Hematopoietic multipotent progenitor cell (in vitro differentiated cells): ENCODE results near the gene CACNG5. TPM values are rescaled to one million over a fixed set of nuclear protein-coding genes. Genes with fewer than 3 reads are reported as not detected.

Experiments
- DNase-seq, 3 donors: peaks; one replicate each; pipeline ENCODE4 v3.0.0-alpha.2; 2011 to 2015; ENCODE audit warnings: low read depth in 2 of 3, low spot score in 2 of 3
- total RNA-seq: library from RNA; depleted of rRNA; stranded (reverse); fragments of >200 nt; gene quantifications from one replicate; pipeline ENCODE4 v1.2.3, GENCODE V29; 2012

Gene CACNG5
- total RNA-seq, 1 donor: not detected

DNA sequence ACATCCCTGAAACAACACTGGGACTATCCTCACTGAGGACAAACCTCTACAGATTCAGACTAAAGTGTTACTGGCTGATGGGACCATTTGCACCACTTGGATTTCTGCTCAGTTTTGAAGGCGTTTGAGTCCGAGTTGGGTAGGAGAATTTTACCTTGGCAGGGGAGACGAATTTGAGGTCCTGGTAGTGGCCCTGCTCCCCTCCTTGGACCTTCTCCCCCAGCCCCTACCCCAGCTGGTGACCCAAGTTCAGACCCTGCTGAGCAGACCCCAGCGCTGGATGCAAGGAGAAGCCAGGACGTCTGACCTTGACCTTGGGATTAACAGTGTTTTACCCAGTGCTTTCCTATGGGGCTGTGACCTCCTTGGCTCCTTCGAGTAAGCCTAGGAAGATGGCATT is 13.6 kb downstream of the CACNG5 start:
- no peak for DNase-seq

DNA sequence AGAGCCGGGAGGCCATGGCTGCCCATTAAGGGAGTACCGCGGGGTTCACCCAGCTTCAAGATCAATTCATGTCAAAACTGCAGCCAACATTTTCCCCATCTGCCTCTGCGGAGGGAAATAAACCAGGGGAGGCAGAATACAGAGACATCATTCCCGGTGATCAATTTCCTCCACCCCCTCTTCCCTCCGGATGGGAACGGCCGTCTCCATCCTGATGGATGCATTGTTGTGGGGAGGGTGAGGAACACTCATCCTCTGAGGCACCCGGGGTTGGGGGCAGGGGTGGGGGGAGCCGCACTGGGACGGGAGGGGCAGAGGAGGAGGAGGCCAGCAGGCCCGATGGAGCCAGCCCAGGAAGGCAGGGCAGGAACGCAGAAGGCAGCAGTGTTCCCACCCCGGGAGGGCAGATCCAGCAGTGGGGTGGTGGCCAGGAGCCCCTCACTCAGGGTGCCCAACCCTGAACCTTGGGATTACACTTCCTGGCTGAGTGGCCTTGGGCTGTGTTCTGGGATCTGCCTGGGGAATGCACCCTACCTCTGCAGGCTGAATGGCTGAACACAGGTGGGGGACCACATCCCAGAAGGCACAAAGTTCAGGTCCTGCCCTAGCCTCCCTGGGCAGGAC is 14.2 kb downstream of the CACNG5 start:
- DNase-seq: no peak

DNA sequence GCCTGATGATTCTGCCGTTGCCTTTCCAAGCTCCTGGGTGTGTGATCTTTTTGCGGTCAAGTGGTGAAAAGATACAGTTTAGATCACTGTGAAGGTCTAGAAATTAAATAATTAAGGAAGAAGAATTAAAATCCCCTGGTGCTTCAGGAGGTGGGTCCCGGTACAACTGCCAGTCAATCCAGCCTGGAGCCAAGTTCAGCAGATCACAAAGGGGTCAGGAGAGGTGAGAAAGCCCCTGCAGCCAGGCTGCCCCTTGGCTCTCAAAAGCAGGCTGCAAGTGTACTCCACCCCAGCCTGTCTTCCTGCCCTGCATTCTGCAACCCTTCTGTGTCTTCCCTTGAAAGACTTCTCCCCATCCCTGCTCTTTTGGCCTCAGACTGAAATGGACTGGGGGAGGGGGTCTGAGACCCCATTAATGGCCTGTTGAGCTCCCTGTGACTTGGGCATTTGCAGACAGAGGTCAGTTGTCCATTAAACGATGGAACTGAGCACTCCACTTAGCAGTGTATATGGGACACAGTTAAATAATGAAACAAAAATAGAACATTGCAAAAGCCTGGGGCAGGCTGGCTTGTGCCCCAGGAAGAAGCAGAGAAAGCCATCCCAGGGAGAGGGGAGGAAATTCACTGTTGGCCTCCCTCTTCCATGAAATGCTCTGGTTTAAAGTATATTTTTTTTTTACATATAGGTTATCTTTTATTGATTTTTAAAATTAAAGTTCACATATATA is 15.1 kb downstream of the CACNG5 start:
- no peak for DNase-seq

DNA sequence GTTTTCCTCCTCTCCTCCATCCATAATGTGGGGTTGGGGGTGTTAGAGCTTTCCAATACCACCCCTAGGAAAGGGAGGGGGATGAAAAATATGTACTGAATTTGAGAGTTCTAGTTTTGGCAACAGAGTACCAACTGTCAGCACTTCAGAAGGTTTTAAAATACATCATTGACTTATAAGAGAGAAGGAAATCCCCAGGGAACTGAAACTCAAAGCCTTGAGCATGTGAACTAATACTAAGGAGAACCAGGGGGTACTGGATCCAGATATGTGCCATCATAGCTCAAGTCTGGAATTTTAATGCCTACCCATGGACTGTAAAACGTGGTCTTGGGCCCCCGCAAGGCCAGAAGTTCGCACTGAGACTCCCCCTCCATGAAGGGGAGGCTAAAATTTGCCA is 15.8 kb downstream of the CACNG5 start:
- no peak for DNase-seq

DNA sequence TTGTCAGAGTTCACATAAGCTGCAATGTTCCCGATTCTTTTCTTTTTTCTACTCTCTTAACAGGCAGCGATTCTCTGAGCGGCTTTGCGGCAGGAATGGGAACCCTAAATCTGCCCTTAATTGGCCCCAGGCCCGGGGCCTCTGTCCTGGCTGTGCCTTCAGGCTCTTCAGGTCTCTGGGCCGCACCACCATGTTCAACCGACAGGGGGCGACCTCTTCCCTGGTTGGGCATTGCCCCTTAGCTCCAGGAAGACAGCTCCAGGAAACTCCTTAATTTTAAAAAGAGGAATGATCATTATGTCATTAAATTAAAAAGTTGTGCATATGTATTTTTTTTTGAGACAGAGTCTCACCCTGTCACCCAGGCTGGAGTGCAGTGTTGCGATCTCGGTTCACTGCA is 20.3 kb downstream of the CACNG5 start:
- no peak for DNase-seq

DNA sequence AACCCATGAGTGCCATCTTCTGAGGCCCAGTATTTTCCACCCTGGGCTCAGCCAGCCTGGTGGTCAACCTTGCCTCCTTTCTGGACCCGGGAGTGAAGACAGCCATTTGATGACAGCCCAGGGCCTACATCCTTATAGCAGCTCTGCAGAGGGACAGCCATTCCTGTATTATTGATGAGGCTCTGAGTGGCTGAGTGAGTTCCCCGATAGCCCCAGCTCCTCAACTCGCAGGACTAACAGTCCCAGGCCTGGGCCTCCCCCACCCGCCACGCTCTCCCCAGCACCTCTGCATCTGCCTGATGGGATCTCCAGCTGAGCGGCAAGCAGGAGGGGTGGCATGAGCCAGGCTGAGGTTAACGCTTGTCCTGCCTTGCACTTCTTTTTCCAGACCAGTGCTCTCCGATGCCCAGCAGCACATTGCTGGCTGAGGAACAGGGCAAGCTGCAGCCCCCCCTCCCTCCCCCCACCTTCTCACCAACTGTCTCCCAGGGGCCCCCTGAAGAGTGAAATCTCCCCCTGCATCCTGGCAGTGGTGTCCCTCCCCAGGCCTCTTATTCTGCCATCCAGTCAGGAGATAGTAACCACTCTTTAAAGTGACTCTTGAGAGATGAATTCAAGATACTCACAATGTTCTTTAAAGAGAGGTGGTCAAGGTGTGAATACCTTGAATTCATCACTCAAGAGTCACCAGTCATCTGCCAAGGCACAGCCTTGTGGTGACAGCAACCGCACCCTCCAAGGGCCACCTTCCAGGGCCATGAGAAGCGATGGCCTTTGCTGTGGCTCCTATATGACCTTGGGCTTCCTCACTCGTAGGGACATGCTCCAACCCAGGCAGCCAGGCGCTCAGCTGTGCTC is 23.5 kb downstream of the CACNG5 start:
- no peak for DNase-seq

DNA sequence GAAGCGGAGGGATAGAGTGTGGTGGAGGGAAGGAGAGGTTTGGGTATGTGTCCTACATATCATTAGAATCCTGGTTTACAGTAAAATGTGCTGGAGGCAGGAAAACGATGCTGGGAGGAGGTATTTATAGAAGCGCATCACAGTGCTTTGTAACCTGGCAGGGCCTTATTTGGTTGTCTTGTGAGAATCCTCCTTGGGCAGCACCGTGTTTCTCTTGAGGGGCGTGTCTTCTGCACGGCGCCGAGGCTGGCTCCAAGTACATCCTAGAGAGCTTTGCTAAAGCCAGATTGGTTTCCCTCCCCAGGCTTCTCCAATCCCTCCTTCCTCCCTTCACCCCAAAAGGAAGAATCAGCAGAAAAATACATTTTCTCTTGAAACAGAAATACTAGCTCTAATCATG is 24.4 kb downstream of the CACNG5 start:
- DNase-seq: no peak

DNA sequence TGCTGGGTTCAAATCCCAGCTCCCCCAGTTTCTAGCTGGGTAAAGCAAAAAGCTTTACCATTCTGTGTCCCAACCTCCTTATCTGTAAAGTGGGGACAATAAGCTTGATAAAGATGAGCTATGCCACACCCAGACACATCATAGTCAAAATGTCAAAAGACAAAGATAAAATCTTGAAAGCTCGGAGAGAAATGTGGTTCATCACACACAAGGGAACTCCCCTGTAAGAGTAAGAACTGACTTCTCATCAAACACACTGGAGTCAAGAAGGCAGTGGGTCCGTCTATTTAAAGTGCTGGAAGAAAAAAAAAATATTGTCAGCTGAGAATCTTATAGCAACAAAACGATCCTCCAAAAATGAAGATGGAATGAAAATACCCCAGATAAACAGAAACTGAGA is 25.3 kb downstream of the CACNG5 start:
- DNase-seq: no peak

DNA sequence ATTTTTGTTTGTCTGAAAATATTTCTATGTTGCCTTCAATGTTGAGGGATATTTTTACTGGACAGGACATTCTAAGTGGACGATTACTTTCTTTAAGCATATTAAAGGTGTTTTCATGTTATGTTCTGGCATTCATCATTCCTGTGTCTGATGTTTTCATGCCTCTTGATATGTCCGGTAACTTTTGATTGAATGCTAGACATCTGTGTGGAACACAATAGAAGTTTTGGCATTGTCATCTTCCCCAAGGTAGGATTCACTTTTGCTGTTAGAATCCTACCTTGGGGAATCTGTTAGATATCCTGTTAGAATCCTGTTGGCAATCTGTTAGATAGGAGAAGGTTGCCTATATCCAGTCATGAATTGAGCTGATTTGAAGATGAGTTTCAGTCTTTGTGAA is 28.9 kb downstream of the CACNG5 start:
- no peak for DNase-seq

DNA sequence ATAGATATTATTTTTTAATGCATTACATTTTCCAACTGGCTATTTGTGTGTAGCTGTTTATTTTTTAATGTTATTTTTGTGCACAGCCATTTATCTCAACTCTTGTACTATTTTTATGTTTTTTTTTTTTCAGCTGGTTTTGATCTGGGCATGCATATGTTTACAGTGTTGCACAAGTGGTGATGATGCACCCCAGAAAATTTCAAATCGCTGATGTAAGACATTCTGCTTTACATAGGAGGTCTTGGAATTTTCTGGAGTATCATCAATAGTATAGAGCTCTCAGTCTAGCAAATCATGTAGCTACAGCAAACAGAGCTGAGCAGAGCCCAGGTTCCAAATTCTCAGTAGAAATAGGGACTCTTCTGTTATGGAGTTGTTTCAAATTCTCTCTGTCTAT is 30.2 kb downstream of the CACNG5 start:
- DNase-seq: no peak

DNA sequence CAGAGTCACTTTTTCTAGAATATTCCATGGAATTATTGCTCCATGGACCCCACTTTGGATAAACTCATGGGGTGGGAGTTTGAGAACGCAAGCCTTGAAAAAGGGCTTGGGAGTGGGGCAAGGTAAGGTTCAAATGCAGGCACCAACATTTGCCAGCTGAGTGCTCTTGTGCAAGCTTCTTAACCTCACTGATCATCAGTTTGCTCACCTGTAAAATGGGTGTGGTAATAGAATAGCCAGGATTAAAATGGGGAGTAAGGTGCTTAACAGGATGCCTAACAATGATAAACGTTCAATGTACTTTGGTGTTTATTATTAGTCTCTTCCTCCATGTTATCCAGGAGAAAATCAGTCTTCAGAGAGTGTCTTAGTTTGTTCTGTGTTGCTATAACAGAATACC is 39.0 kb downstream of the CACNG5 start:
- DNase-seq: no peak

DNA sequence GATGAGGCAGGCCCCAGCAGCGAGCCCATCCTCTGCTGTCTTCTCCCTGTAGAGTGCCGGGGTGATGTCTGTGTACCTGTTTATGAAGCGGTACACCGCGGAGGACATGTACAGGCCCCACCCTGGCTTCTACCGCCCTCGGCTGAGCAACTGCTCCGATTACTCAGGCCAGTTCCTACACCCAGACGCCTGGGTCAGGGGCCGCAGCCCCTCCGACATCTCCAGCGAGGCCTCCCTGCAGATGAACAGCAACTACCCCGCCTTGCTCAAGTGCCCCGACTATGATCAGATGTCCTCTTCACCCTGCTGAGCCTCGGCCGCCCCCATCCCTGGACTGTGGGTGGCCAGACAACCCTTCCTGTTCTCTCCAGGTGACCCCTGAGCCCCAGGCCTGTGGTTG is 50.0 kb downstream of the CACNG5 start:
- no peak for DNase-seq

DNA sequence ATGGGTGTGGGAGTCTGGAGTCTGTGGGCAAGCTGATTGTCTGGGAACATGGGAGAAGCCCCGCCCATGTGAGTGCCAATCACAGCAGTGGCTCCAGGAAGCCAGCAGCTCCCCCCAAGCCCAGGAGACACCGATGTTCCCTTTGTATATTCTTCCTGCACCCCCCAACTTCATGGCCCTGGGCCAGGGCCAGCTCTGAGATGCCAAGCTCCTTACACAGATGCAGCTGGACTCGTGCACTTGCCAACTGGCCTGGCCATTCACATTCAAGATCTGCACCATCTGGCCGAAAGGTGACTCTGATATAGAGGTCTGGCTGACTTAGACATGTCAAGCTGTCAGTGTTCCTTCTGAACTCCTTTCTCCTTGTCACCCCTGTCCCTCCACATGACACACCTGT is 50.5 kb downstream of the CACNG5 start:
- DNase-seq: no peak

DNA sequence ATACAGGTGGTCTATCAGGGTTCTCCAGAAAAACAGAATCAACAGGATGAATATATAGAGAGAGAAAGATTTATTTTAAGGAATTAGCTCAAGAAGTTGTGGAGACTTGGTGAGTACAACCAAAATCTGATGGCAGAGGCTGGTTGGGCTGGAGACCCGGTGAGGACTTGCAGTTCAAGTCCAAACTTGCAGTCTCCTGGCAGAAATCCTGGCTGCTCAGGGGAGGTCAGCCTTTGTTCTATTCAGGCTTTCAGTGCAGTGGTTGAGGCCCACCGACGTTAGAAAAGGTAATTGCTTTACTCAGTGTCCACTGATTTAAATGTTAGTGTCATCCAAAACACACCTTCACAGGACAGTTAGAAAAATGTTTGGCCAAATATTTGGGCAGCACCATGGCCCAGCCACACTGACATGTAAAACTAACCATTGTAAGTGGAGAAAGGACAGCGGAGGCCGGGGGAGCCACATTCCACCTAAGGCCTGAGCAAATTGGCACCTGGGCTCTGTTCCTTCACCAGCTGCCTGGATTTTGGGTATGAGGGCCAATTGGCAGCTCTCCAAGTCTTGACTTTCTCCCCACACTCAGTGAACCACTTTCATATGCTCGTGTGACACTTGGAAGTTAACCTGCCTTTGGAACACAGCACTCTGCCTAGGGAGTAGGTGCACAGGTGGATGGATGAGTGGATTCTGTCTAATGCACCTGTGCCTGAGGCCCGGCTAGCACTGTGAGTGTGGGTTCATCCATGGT is 54.7 kb downstream of the CACNG5 start:
- DNase-seq: no peak

DNA sequence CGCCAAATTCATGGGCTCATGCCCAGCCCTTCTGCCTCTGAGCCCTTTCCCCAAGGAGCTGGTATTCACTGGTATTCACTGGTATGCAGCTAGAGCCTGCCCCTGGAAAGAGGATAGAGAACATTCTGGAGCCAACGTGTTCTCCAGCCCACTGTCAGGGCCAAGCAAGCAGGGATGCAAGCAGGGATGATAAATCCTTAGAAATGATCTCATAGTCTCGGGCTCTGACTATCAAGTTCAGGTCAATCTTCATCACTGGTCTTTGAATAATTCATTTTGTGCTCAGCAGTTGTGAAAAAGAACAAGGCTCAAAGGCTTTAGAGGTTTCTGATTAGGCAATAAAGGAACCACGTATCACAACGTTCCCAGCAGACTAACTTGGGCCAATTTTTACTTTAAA is 57.3 kb downstream of the CACNG5 start:
- DNase-seq: no peak

DNA sequence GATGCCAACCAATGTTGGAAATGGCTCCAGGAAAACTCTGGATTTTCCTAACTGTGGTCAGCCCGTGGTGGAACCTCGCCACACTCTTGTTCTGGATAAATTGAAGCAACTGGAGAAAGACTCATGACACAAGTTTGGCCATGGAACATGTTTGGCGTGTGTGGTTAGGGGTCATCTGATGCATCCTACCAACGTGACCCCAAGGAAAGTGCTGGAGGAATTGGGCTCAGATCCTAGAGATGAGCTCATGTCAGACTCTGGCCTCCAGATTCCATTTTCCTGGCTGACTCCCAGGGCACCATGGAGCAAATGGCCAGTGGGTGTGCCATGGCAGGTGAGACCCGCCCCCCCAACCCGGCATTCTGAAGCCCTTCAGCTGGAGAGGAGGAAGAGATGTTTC is 58.5 kb downstream of the CACNG5 start:
- DNase-seq: no peak

DNA sequence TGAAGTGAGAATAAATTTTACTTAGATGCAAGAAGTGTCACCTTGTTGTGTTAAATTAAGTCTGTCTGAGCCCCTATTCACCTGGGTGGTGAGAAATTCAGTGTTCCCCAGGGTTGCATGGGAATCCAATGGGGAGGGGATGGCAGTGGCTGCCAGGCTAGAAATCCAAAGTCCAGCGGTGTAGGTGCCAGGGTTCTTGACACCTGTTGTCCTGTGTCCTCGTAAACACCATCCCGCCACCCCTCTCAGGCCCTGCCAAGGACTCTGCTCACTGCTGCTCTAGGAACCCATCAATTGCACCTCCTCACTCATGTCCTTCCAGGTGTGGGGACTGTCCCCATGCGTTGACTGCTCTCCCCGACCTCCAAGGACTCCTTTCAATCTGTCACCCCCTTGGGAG is 58.9 kb downstream of the CACNG5 start:
- no peak for DNase-seq

DNA sequence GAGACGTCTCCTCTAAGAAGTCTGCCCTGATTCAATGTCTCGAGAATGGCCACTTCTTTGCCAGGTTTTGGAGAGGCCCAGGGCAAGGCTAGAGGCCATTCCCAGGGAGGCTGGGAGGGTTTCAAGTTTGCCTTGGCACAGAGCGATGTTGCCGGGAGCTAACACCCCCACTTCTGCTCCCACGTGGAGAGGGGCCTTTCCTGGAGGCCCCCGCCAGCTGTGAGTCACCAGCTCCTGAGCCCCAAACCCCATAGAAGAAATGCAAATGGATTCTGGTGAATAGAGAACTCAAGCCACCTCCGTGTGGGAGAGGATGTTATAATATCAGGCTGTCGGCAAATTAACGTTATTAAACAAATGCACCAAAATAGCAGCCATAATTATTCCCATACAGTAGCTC is 62.2 kb downstream of the CACNG5 start:
- no peak for DNase-seq

DNA sequence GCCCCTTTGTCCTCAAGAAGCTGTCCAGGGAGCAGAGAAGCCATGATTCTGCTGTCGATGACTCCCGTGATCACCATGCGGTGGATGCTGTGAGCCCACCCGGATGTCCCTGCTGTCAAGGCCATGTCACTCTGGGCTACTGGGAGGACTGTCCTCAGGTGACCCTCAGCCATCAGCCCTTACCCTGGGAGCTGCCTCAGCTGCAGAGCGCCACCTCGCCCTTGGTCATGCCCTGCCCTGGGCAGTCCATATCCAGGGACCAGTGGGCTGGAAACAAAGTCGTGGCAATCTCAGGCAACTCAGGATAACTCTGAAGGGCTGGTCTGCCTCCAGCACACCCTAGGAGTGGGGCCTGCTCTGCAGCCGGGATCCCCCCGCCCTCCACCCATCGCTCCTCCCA is 63.6 kb downstream of the CACNG5 start:
- DNase-seq: no peak

DNA sequence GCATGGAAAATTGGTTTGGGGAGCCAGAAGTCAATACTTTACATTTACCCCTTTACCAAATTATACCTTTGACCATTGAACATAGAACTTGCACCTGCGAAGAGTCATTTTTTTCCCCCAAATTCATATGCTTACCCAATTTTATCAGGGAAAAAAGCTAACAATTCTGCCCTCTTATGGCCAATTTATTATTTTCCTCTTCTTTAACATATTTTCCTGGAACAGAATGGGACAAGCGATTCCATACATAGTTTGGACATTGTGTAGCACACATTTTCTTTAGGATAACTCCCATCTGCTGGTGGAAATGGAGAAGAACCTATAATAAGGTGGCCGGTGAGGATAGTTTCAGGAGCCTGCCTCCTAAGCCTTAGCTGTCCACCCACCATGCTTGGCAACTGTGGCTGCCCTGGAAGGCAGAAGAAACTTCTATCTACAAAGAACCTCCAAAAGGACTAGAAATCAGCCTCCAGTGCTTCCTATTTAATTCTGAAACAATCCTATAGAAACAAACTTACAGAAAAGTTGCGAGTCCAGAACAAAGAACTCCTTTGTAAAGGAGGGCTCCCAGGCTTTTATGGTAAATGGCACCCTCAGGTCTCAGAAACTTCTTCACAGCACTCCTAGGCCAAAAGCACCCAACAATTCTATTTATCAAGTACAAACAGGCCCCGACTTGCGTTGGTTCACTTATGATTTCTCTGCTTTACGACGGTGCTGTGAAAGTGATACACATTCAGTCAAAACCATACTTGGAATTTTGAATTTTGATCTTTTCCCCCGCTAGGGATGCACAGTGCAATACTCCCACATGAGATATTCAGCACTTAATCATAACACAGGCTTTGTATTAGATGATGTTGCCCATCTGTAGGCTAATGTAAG is 65.5 kb downstream of the CACNG5 start:
- peak in 1 of 3 donors; percentile 12 for DNase-seq
